ENCODE data around the gene CACNA1S. TPM values are rescaled to one million over a fixed set of nuclear protein-coding genes. Genes with fewer than 3 reads are reported as not detected.

Gene CACNA1S
- total RNA-seq, 1 donor from 2014 or later = 0.08 TPM

- no peak overlapping the region for H3K27ac Mint-ChIP-seq (ENCODE audit: unreplicated experiment)
- H3K4me1 Mint-ChIP-seq (ENCODE audit: unreplicated experiment) = peaks cover 25% of the 10 kb centered on the region
- no peak for TF ChIP-seq CTCF (IDR thresholded peaks at IDR 0.05; ENCODE audit: unreplicated experiment)
- no peak overlapping the region for H3K4me3 Mint-ChIP-seq (ENCODE audit: unreplicated experiment)
- H3K36me3 Mint-ChIP-seq (ENCODE audit: low read depth, unreplicated experiment) = no peaks in the 10 kb centered on the region
- peaks cover 10% of the 10 kb centered on the region for H3K27me3 Mint-ChIP-seq (ENCODE audit: unreplicated experiment)
- no peaks in the 10 kb centered on the region for H3K9me3 Mint-ChIP-seq (ENCODE audit: unreplicated experiment)
- DNase-seq (ENCODE audit: low spot score) = no peak
Measured at GRCh38 chr1:201013991-201014815, 98.0 kb downstream of the CACNA1S start.

GRCh38 chr1:201013031-201013485, 99.2 kb downstream of the CACNA1S start:
- Mint-ChIP-seq H3K4me3 (ENCODE audit: unreplicated experiment) (no peak overlapping the region), H3K27ac (ENCODE audit: unreplicated experiment) (no peak overlapping the region), H3K27me3 (ENCODE audit: unreplicated experiment) (peaks cover 13% of the 10 kb centered on the region), H3K9me3 (ENCODE audit: unreplicated experiment) (no peaks in the 10 kb centered on the region), H3K4me1 (ENCODE audit: unreplicated experiment) (peaks cover 28% of the 10 kb centered on the region), H3K36me3 (ENCODE audit: low read depth, unreplicated experiment) (no peaks in the 10 kb centered on the region)
- no peak for DNase-seq (ENCODE audit: low spot score)
- no peak for TF ChIP-seq CTCF (IDR thresholded peaks at IDR 0.05; ENCODE audit: unreplicated experiment)

- Mint-ChIP-seq H3K27ac (ENCODE audit: unreplicated experiment) (no peak overlapping the region), H3K27me3 (ENCODE audit: unreplicated experiment) (peaks cover 11% of the 10 kb centered on the region), H3K36me3 (ENCODE audit: low read depth, unreplicated experiment) (no peaks in the 10 kb centered on the region), H3K4me1 (ENCODE audit: unreplicated experiment) (peaks cover 28% of the 10 kb centered on the region), H3K4me3 (ENCODE audit: unreplicated experiment) (no peak overlapping the region), H3K9me3 (ENCODE audit: unreplicated experiment) (no peaks in the 10 kb centered on the region)
- TF ChIP-seq CTCF (IDR thresholded peaks at IDR 0.05; ENCODE audit: unreplicated experiment) = no peak
- DNase-seq (ENCODE audit: low spot score) = no peak
Measured at GRCh38 chr1:201011616-201012015, 100.6 kb downstream of the CACNA1S start.

GRCh38 chr1:201009962-201010645, 102.1 kb downstream of the CACNA1S start:
- Mint-ChIP-seq H3K4me1 (ENCODE audit: unreplicated experiment) (peaks cover 17% of the 10 kb centered on the region), H3K4me3 (ENCODE audit: unreplicated experiment) (no peak overlapping the region), H3K9me3 (ENCODE audit: unreplicated experiment) (no peaks in the 10 kb centered on the region), H3K27ac (ENCODE audit: unreplicated experiment) (no peak overlapping the region), H3K27me3 (ENCODE audit: unreplicated experiment) (peaks cover 13% of the 10 kb centered on the region), H3K36me3 (ENCODE audit: low read depth, unreplicated experiment) (no peaks in the 10 kb centered on the region)
- no peak for DNase-seq (ENCODE audit: low spot score)
- no peak for TF ChIP-seq CTCF (IDR thresholded peaks at IDR 0.05; ENCODE audit: unreplicated experiment)
